DMS53 (cell line): ENCODE results near the gene ZNF385B.

ENCODE experiments used
- DNase-seq: peaks from one replicate; lab custom pipeline; 2025; lab: John Stamatoyannopoulos, UW

Gene ZNF385B

GRCh38 chr2:179855673-179856072 lies 5.7 kb downstream of the ZNF385B start:
- no peak for DNase-seq

- DNase-seq: no peak
Measured at GRCh38 chr2:179854891-179855290, 6.5 kb downstream of the ZNF385B start.

- no peak for DNase-seq
Measured at GRCh38 chr2:179853108-179853507, 8.3 kb downstream of the ZNF385B start.

- DNase-seq: peak; percentile 17
Measured at GRCh38 chr2:179850188-179850587, 11.2 kb downstream of the ZNF385B start.

DNA sequence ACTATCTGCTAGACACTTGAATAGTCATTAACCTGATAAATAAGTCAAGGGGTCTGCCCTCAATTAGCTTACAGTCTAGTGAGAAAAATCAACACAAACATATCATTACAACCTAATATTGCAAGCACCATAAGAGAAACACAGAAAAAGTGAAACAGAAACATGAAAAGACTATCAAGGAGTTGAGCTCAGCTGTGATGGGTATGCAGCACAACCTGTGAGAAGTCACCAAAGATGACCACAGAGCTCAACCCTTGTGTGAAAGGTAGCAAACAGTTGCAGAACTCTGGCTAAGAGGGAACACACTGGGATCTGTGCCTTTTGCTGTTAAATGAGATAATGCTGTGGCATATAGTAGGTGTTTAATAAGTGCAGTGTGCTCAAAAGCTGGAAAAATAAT lies 11.7 kb downstream of the ZNF385B start:
- no peak for DNase-seq

DNA sequence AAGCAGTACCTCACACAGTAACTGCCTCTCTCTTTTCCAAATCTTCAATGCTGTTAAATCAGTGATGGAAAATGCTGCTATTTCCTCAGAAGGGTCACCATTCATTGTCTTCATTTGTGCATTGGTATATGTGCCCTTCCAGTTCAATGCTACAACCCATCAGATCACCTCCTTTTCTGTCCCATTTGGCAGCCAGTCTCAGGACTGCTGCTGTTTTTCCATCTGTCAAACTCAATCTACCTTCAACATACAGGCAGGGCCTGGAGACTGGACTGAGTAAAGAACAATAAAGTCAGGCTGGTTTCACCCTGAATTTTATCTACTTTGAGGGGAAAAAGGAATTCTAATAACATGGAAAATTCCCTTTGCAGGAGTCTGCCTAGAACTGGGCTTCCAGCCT lies 17.9 kb downstream of the ZNF385B start:
- no peak for DNase-seq

DNA sequence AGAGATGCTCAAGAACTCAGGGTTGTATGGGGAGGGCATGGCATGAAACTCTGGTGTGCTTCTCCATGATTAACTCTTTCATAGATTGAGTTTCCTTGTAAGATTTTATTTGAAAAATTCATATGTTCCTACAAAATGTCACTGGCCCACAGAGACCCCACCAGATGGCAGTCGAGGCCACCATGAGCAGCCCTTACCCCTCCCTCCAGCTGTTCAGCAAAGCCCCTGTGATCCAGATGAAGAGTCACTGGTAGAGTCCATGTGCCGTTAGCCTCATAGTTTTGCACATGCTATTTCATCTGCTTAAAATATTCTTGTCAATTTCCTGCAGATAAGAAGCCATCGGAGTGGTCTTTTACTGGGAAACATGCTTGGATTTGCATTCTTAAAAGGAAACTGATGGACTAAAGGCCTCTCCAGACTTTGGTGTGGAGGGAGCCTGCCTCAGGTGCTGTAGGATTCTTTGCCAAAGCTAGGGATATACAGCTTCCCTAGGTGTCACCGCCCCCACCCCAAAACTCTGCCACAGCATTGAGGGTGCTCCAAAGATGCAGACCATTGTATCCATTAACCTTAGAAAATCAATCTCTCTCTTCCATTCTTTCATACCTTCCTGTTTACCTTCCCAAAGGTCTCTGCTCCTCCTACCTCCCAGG lies 18.8 kb downstream of the ZNF385B start:
- DNase-seq: peak; percentile 60

DNA sequence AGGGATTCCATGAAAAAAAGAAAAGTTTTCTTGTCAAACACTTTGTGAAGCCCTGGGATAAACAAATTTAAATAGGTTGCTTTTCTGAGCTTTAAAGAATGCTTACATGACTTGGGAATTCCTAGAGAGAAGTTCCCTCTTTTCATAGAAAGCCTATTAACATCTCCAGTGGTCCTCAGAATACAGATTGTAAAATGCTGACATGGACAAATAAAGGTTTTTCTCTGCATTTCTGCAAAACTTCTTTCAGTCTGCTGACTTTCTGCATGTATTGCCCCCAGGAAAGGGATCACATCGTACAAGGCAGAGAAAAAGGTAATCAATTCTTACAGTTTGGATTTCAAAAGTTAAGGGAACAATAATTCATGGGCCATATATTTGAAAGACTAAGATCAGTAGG lies 20.6 kb downstream of the ZNF385B start:
- DNase-seq: no peak

DNA sequence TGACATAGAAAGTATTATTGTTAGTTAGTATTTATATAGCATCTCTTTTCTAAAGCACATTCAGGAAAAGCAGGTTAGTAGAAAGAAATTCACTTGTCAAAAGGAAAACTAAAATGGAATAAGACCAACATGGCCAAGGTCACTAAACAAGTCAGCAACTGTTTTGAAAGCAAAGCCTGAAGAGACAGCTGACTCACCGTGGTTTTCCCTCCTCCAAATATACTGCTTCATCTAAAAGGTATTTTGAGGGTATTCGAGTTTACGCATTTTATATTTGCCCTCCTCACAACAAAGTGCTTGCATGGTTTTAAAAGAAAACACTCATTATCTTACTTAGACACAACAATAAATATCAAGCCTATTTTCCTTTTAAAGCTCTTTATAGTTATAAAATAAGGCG lies 24.0 kb downstream of the ZNF385B start:
- peak; percentile 44 for DNase-seq

DNA sequence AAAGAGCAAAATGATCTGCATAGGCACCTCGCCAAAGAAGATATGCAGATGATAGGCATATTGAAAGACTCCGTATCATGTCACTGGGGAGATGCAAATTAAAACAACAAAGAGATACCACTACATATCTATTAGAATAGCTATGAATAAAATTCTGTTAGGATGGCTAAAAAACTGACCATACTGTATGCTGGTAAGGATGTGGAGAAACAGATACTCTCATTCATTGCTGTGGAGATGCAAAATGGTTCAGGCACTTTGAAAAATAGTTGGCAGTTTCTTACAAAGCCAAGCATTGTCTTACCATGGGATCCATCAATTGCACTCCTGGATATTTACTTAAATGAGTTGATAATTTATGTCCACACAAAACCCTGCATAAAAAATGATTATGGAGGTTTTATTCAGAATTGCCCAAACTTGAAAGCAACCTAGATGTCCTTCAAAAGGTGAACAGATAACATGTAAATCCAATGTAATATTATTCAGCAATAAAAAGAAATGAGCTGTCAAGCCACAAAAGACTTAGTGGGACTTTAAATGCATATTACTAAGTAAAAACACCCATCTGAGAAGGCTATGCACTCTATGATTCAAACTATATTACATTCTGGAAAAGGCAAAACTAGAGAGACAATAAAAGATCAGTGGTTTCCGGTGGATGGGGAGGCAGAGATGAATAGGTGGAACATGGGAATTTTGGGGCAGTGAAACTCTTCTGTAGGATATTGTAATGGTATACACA lies 31.2 kb downstream of the ZNF385B start:
- no peak for DNase-seq

DNA sequence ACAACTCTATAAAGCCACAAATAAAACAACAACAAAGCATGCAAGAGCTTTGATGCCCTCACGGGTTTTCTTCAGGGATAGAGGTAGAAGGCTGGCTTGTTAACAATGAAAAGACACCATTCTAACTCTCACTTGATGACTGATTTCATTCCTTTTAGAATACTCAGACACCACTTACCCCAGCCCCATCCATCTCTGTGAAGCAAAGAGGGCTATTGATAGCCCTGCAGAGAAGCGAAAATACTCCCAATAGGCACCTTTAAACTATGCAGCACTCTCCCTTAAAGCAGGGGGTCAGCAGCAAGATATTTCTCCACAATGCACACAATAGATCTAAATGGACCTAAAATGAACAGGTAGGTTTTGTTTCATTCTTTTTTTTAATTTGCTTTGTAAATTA lies 35.1 kb downstream of the ZNF385B start:
- no peak for DNase-seq

DNA sequence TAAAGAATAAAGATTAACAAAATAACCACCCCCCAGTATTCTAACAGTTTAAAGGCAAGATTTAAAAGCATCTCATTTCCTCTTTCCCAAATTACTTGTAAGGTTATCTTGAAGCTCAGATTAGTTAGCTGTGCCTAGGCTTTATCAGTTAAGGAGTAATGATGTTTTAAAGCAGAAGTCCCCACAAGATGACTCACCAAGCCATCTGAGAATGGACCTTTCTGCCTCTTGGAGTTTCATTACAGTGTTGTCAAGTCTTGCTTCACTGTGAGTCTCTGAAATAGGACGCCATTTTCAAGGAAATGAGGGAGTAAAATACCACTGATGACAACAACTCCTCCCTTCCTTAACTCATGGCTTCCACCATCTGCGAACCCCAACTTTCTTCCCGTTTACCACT lies 35.9 kb downstream of the ZNF385B start:
- DNase-seq: no peak

GRCh38 chr2:179824961-179825360 lies 36.5 kb downstream of the ZNF385B start:
- DNase-seq: no peak

DNA sequence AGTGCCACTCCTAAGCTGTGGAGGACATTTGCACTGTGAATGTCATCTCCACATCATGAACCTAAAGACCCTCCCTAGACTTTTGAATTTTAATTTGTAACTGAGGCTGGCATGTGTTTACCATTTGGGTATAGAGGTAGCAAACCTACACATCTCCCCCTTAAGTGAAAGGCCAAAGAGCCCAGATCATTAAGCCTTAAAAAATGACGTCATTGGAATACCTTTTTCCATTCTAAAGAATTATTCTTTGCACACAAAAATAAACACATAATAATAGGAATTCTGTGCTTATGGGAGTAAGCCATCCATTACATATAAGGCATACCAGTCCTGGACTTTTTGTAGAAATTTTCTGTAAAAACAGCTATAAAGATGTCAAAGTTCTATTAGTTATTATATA lies 38.9 kb downstream of the ZNF385B start:
- DNase-seq: no peak

DNA sequence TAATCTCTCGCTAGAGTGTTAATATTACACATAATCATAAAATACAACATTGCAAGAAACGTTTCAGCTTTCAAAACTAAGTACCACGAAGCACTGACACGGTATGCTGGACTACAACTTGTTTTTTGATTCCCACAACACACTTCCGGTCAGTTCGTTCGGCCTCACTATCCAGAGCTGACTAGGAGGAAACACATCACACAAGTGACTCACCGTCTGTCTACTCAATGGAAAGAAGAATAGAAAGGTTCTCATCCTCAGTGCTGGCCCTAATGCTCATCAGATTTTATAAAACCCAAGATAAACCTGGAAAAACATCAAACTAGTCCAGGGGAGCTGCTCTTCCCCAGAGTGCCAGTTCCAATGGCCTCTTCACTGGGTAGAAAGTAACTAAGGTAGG lies 42.9 kb downstream of the ZNF385B start:
- peak; percentile 17 for DNase-seq

DNA sequence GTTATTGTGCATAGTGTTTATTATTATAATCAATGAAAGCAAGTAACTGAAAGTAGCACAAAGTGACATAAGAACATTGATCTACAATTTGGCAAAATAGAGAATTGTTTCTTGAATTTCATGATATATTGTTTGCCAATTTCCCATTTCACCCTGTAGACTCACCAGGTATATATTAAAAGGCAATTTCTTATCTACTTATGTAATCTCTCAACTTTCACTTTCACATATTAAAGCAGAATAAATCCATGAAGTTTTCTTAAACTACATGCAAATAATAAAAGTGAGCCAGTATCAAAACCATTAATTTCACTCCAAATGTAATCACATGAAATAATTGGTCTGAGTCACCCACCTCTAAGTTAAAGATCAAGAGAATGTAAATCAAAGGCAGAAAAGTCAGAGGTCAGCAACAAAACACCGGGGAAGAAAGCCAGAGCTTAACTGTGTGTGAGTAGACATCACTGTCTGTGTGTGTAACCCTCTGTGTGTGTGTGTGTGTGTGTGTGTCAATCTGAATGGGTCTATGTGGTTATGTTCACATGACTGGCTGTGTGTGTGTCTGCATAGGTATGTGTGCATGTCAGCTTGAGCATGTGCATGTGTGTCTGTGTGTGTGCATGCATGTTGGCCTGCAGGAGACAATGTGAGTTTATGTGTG lies 44.1 kb downstream of the ZNF385B start:
- DNase-seq: no peak

DNA sequence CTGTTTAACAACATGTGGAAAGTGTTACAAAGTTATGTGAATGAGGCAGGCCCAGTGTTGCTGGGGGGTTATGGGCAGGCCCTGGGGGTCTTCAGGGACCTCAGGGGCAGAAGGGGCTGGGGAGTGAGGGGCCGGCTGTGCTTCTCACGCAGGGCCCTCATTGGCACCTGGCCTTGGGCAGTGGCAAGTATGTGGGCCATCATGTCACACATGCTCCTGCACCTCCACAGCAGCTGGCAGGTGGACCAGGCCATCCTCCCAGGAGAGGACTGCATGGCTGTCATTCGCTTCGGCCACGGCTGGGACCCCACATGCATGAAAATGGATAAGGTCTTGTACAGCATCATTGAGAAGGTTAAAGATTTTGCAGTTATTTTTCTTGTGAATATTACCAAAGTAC lies 47.4 kb downstream of the ZNF385B start:
- DNase-seq: no peak

DNA sequence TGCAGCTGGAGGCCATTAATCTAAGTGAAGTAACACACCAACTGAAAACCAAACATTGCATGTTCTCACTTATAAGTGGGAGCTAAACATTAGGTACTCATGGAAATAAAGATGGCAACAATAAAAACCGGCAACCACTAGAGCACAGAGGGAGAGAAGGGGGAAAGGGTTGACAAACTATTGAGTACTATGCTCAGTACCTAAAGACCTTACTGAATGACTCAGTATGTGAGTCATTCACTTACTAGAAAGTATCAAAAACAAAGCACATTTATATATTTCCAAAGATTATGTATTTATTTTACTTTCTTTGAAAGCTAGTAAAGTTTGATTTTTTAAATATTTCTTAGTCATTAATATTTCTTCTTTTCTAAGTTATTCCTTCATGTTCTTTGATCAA lies 48.9 kb downstream of the ZNF385B start:
- DNase-seq: no peak

DNA sequence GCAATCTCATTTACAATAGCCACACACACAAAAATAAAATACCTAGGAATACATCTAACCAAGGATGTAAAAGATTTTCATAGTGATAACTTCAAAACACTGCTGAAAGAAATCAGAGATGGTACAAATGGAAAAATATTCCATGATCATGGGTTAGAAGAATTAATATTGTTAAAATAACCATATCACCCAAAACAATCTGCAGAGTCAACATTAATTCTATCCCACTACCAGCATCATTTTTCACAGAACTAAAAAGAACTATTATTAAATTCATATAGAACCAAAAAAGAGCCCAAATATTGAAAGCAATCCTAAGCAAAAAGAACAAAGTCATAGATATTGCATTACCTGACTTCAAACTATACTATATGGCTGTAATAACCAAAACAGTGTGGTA lies 50.4 kb downstream of the ZNF385B start:
- no peak for DNase-seq

GRCh38 chr2:179809606-179810005 lies 51.8 kb downstream of the ZNF385B start:
- no peak for DNase-seq

DNA sequence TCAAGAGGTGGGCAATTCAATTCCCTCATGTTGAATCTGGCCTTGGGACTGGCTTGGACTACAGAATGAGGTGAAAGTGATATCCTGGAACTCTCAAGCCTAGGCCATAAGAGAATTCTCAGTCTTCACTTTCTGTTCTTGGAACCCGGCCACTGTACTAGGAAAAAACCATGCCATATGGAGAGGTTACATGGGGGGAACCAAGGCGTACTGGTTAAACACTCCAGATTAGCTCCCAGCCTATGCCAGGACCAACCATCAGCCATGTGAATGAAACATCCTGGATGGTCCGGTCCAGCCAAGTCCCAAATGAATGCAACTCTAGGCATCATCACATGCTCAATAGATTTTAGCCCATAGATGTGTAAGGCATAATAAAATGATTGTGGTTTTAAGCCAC lies 56.4 kb downstream of the ZNF385B start:
- DNase-seq: no peak

DNA sequence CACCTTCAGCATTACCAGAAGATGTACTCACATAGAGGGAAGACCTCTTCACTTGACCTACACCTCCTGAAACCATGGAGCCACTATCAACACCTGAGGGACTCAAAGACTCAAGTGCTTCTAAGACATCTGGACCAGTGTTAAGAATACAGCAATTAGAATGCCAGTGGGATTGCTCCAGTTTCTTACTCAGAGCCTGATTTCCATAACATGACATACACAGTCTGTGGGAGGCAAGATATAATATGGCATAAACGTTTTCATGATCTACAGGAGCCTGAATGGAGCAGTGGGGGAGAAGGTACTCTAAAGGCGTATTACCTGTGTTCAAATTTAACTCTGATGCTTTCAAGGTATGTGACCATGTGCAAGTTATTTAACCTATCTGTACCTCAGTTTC lies 57.2 kb downstream of the ZNF385B start:
- DNase-seq: no peak
